ENCODE results near the gene NKX2-3.

The NKX2-3 gene

GRCh38 chr10:99539120-99539519 lies 6.4 kb downstream of the NKX2-3 start:
- DNase-seq (ENCODE audit: low read depth): no peak

GRCh38 chr10:99539820-99540219 lies 7.1 kb downstream of the NKX2-3 start:
- no peak for DNase-seq (ENCODE audit: low read depth)

GRCh38 chr10:99540306-99540656 lies 7.5 kb downstream of the NKX2-3 start:
- DNase-seq (ENCODE audit: low read depth): no peak

GRCh38 chr10:99540657-99541531 lies 8.2 kb downstream of the NKX2-3 start:
- no peak for DNase-seq (ENCODE audit: low read depth)

- DNase-seq (ENCODE audit: low read depth): no peak
These were observed 11.6 kb downstream of the NKX2-3 start for GRCh38 chr10:99544322-99544721.

- no peak for DNase-seq (ENCODE audit: low read depth)
These were observed 15.3 kb downstream of the NKX2-3 start for GRCh38 chr10:99548041-99548530.

- DNase-seq (ENCODE audit: low read depth): no peak
These were observed 18.4 kb downstream of the NKX2-3 start for GRCh38 chr10:99551158-99551557.

GRCh38 chr10:99551616-99552015 lies 18.9 kb downstream of the NKX2-3 start:
- no peak for DNase-seq (ENCODE audit: low read depth)

GRCh38 chr10:99555371-99555770 lies 22.6 kb downstream of the NKX2-3 start:
- DNase-seq (ENCODE audit: low read depth): no peak

- no peak for DNase-seq (ENCODE audit: low read depth)
These were observed 23.2 kb downstream of the NKX2-3 start for GRCh38 chr10:99555825-99556523.

GRCh38 chr10:99557044-99557443 lies 24.3 kb downstream of the NKX2-3 start:
- DNase-seq (ENCODE audit: low read depth): no peak

GRCh38 chr10:99558708-99559107 lies 26.0 kb downstream of the NKX2-3 start:
- no peak for DNase-seq (ENCODE audit: low read depth)

- no peak for DNase-seq (ENCODE audit: low read depth)
These were observed 27.8 kb downstream of the NKX2-3 start for GRCh38 chr10:99560277-99561126.

- DNase-seq (ENCODE audit: low read depth): no peak
These were observed 29.9 kb downstream of the NKX2-3 start for GRCh38 chr10:99562631-99563030.

GRCh38 chr10:99564361-99564760 lies 31.6 kb downstream of the NKX2-3 start:
- no peak for DNase-seq (ENCODE audit: low read depth)

- DNase-seq (ENCODE audit: low read depth): no peak
These were observed 32.4 kb downstream of the NKX2-3 start for GRCh38 chr10:99565166-99565565.

GRCh38 chr10:99569253-99569939 lies 36.7 kb downstream of the NKX2-3 start:
- DNase-seq (ENCODE audit: low read depth): no peak

- no peak for DNase-seq (ENCODE audit: low read depth)
These were observed 37.2 kb downstream of the NKX2-3 start for GRCh38 chr10:99569961-99570360.

GRCh38 chr10:99571816-99572215 lies 39.1 kb downstream of the NKX2-3 start:
- DNase-seq (ENCODE audit: low read depth): no peak

- no peak for DNase-seq (ENCODE audit: low read depth)
These were observed 41.0 kb downstream of the NKX2-3 start for GRCh38 chr10:99573790-99574189.

- no peak for DNase-seq (ENCODE audit: low read depth)
These were observed 47.2 kb downstream of the NKX2-3 start for GRCh38 chr10:99579971-99580370.

GRCh38 chr10:99582255-99582770 lies 49.6 kb downstream of the NKX2-3 start:
- DNase-seq (ENCODE audit: low read depth): no peak

All from activated T-helper 9 cell treated with anti-CD3 and anti-CD28 coated beads, Interleukin-2, amount 50 U/mL, for 16 hours (primary cell).